HG02943 (cell line): ENCODE data around the gene PRDM16.

ENCODE experiments used
- ATAC-seq: cut with Tn5 transposase; IDR thresholded peaks from one replicate; pipeline ENCODE4 v1.9.1; 2021; ENCODE audit warnings: mild to moderate bottlenecking, low read depth, moderate library complexity; ENCODE audit not compliant: unreplicated experiment

PRDM16 gene

DNA sequence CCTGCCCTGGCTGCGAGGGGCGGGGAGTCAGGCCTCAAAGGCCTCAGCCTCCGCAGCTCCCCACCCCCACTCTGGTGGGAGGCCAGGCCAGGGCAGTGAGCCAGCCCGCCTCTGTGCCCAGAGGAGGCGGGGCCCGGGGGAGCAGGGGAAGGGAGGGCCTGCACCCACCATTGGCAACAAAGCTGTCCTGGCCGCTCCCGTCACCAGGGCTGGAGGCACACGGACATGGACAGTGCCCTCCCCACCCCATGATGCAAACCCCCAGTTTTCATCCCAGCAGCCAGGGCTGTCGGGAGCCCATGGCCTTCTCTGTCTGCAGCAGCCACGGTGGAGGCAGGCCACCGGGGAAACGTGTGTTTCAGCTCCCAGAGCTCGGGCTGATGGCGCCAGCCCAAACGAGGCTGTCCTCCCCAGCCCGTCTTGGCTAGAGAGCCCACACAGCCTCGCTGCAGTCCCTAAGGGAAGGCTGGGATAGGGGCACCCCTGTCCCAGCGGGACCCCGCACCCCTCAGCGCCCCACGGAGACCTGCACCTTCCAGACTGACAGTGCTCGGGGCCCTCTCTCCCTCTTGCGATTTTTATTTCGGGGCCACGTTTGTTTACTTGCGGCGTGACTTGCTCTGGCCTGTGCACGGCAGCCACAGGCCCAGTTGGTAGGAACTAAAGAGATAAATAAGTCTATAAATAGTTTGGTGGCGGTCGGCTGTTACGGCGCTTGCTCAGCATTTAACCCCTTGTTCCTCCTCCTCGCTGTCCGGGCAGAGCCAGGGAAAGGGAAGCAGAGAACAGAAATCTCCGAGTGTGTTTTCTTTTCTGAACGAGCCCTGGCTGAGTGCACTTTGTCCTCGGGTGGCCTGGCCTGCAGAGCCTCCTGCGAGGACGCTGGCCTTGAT, 101.8 kb downstream of the PRDM16 start:
- no peak for ATAC-seq

DNA sequence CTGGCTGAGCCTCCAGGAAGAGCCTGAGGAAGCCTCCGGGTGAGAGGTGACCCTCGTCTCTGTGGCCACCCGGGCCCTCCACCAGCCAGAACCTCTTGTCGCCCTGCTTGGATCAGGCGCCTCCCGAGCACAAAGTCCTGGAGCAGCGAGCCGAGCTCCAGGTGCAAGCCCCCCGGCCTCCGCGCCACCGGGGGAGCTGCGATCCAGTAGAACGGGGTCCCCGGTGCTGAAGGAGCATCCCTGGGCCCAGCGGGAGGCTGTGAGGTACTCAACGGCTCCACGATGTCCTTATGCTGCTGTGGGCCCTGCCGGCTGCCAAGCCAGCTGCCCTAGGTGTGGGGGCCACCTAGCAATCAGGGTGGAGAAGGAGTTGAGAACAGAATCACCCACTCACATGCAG, 102.8 kb downstream of the PRDM16 start:
- no peak for ATAC-seq

DNA sequence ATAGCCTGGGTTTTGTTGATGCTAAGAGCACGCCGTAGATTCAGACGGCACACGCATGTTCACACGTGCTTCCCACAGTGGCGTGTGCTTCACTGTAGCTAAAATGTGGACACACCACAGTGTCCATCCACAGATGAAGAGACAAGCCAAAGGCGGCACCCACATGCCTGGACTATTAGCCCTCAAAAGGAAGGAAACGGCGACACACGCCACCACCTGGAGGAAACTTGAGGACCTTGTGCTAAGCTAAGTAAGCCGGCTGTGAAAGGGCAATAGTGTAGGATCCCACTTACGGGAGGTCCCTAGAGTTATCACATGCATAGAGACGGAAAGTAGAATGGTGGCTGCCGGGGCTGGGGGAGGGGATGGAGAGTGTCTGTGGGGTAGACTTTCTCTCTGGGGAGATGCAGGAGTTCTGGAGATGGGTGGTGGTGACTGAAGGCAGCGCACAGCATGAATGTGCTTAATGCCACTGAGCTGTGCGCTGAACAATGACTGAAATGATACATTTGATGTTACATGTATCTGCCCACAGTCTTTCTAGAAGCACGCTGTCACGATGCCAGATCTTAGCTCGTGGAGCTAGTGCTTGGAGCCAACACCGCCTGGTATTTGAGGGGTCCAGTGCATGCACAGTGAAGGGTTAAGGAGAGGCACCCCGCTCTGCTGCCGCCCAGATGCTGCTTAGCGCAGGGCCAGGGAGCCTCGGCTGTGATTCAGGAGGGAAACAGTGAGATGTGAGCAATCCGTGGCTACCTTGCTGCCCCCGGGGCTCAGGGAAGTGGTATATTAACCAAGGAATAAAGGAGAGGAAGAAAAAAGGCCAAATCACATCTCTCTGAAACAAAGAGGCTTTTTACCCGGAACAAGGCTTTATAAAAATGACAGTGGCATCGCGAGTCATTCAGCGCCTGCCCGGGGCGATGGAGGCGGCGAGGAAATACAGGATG, 103.7 kb downstream of the PRDM16 start:
- no peak for ATAC-seq

- ATAC-seq, result no peak
Measured at GRCh38 chr1:3173381-3173980, 104.5 kb downstream of the PRDM16 start.

- no peak for ATAC-seq
Measured at GRCh38 chr1:3174487-3175247, 105.7 kb downstream of the PRDM16 start.

GRCh38 chr1:3175486-3175885, 106.5 kb downstream of the PRDM16 start:
- no peak for ATAC-seq

DNA sequence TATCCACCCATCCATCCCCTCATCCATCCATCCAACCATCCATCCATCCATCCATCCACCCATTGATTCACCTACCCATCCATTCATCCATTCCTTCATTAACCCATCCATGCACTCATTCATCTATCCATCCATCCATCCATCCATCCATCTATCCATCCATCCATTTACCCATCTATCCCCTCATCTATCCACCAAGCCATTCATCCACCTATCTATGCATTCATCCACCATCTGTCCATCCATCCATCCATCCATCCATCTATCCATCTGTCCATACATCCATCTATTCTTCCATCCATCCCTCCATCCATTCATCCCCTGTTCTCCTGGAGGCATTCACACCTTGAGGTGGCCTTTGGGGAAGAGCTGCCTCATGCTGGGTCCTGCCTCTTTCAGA, 107.0 kb downstream of the PRDM16 start:
- ATAC-seq, result no peak

DNA sequence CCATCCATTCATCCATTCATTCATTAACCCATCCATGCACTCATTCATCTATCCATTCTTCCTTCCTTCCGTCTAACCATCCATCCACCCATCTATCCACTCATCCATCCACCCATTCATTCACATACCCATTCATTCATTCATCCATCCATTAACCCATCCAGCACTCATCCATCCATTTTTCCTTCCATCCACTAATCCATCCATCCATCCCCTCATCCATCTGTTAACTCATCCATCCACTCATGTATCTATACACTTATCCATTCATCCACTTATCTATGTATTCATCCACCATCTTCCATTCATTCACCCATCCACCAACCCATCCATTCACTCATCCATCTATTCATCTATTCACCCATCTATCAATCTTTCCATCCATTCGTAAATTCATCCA, 107.8 kb downstream of the PRDM16 start:
- no peak for ATAC-seq

DNA sequence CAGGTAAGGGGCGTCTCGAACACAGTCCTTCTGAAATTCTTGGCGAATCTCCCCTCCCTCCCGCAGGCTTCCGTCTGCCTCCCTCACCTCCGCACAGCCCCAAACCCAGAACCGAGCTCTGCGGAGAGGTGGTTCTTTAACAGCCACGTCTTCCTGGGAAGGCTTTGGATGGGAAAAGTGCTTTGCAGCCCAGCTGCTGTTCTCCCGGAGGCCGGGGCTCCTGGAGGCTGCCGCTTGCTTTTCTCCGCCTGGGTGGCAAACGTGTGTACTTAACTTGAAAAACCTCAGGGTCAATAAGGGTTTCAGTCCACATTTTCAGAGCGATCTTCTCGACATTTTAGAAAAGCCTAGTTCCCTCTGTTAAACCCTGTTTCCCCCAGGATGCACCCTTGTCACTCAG, 109.3 kb downstream of the PRDM16 start:
- no peak for ATAC-seq

GRCh38 chr1:3179471-3179870, 110.5 kb downstream of the PRDM16 start:
- ATAC-seq, result no peak

DNA sequence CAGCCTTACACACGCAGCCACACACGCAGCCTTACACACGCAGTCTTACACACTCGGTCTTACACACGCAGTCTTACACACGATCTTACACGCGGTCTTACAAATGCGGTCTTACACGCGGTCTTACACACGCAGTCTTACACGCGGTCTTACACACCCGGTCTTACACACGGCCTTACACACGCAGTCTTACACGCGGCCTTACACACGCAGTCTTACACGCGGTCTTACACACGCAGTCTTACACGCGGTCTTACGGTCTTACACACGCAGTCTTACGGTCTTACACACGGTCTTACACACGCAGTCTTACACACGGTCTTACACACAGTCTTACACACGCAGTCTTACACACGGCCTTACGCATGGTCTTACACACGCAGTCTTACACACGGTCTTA, 111.9 kb downstream of the PRDM16 start:
- no peak for ATAC-seq

- ATAC-seq, result no peak
Measured at GRCh38 chr1:3181956-3182355, 113.0 kb downstream of the PRDM16 start.

DNA sequence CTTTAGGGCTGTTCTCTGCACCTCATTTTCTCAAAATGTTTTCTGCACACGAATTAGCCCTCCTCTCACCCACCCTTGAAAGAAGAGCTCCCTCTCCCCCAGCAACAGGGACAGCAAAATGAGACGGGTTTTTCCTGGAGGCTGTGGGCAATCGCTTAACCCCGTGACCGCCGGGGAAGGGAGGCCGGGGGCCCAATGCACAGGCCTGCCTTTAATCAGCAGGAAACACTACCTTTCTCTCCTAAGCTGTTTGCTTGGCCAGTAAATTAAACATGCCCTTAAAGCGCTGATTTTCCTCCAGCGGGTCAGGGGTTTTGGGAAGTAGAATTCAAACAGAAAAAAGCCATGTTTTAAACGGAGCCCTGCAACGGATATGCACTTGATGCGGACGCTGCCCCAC, 114.4 kb downstream of the PRDM16 start:
- no peak for ATAC-seq

DNA sequence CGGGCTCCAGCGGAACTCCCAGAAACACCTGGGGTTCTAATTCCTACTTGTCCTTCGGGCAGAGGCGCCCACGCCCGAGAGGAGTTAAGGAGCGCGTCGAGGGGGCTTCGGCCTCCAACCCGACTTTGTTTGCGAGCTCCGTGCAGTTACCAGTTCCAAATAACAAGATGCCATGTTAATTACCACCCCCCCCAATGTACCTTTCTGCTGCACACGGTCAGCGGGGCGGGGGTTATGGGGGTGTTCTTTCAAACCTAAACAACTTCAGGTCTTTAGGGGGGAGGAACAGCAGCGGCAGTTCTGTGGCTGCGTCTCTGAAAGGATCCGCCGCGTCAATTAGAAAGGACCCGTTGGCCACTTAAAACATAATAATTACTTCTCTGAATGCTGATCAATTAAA, 114.8 kb downstream of the PRDM16 start:
- no peak for ATAC-seq

DNA sequence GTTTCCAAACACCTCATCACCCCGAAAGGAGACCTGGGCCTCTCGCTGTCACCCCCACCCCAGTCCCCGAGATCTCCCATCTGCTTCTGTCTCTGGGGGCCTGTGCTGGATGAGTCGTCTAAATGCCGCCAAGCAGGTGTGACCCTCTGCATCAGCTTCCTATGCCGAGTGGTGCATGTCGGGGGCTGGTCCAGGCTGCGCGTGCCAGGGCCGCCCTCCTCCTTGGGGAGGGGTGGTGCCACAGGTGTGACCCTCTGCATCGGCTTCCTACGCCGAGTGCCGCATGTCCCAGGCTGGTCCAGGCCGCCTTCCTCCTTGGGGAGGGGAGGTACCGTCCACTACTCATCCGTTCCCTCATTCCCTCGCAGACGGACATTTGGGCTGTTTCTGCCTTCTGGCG, 115.7 kb downstream of the PRDM16 start:
- ATAC-seq, result no peak

GRCh38 chr1:3185896-3186525, 117.0 kb downstream of the PRDM16 start:
- ATAC-seq, result no peak

DNA sequence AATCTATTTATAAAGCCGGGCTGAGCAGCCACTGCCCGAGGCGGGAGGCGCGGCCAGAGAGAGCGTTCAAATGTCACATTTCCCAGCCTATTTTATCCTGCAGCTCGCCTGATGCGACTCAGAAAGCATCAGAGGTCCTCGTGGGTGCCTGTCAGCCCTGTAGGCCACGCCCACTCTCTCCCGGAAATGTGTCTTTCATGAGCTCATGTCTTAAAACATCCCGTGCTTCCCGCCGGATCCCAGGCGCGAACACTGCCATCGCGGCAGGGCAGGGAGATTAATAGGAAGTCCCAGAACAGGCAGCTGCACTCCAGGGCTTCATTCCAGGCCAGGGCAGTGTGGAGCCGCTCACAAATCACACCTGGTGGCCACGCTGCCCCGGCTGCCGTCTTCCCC, 117.5 kb downstream of the PRDM16 start:
- no peak for ATAC-seq

- ATAC-seq, result no peak
Measured at GRCh38 chr1:3187415-3188149, 118.6 kb downstream of the PRDM16 start.
